Measurements from ENCODE around the gene NTNG1.

The NTNG1 gene

DNA sequence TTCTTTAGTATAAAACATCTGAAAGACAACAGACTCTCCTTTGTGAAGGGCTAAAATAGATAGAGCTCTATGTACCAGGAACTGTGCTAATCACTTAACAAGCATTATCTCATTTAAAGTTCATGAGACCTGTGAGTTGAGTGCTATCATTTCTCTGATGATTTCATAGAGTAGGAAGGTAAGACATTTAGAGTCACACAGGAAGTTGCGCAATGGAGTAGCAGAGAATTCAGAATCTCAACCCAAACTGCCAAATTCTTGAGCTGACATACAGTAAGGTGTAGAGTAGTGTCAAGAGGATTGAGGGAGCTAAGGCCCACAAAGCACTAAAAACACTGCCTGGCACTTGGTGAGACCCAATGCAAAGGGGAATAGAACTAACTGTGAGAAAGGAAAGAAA lies 384.3 kb downstream of the NTNG1 start:
- peak; percentile 27 for DNase-seq

DNA sequence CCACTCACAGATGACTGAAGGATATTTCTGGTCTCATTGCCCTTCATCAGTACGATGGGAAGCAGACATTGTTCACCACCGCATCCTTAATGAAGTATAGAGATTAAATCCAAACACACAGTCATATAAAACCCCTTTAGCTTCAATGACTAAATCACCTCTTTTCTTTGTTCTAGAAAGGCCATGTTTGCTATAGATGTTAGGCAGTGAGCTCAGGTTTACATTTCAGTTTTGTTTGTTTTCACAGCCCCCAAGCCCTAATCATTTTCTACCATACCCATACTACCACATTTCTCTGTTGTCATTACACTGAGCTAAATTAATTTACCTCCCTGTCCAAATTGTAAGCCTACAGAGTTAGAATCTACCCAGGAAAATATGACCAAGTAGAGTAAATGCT lies 385.1 kb downstream of the NTNG1 start:
- no peak for DNase-seq

DNA sequence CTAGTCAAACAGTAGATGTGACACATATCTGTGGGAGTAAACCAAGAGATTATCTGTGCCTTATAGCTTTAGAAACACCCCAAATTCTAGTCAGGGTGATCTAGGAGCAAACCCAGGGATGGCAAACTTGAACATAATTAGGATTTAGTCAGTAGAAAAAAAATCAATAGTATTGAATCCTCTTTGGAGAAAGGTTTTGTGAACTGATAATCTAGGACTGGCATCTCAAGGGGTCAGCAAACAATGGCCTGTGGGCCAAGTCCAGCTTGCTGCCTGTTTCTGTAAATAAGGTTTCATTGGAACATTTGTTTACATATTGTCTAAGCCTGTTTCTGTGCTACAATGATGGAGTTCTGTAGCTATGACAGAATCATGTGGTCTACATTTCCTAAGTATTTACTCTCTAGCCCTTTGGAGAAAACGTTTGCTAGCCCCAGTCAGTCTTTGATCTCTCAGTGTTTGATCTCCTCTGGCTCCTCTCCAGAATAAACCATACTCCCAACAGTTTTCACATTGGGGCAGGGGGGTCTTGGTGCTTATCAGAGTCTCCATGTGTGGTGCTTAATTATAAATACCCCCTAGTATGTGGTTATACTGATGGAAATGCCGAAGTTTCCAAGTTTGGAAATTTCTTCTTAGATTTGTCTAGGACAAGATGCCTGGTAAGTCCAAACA lies 385.8 kb downstream of the NTNG1 start:
- DNase-seq: no peak

DNA sequence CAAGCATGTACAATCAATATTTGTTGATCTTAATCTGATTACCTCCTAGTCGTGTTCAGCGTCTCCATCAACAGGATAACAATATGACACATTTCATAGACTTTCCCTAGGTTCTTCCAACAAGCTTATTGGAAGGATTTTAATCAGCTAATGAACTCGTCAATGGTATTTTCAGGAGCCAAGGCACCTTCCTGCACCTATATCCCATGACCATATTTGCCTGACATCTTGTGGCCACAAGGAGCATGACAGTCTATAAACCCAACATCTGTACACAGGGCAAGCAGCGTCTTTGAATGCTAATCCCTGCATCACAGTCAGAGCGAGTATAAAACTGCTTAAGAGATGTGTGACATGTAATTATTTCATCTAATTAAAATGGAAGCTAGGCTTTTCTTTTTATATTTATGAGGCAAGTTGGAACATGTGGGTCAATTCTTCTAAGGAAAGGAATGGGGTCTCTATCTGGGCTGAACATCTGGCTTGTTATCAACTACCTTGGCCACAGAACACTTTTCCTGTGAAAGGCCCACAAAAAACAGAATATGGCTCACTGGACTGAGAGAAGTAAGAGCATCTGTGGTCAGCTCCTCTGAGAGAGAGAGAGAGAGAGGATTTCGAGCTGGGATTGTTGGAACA lies 388.8 kb downstream of the NTNG1 start:
- peak; percentile 44 for DNase-seq

DNA sequence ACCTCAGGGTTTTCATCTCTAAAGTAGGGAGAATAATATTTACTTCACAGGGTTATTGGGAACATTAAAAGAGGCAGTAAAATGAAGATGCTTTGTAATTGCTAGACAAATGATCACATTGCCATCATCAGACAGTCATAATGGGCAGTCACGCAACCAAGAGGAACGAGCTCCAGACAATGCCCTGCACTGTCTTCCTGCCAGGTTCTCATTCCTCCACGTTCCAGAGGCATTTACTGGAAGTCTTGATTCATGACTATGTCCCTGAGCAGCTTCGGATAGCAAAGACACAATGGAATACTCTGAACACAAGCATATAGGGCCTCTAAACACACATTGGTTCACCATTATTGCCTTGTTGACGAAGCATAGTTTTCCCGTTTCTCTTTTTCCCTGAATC lies 389.7 kb downstream of the NTNG1 start:
- DNase-seq: no peak

DNA sequence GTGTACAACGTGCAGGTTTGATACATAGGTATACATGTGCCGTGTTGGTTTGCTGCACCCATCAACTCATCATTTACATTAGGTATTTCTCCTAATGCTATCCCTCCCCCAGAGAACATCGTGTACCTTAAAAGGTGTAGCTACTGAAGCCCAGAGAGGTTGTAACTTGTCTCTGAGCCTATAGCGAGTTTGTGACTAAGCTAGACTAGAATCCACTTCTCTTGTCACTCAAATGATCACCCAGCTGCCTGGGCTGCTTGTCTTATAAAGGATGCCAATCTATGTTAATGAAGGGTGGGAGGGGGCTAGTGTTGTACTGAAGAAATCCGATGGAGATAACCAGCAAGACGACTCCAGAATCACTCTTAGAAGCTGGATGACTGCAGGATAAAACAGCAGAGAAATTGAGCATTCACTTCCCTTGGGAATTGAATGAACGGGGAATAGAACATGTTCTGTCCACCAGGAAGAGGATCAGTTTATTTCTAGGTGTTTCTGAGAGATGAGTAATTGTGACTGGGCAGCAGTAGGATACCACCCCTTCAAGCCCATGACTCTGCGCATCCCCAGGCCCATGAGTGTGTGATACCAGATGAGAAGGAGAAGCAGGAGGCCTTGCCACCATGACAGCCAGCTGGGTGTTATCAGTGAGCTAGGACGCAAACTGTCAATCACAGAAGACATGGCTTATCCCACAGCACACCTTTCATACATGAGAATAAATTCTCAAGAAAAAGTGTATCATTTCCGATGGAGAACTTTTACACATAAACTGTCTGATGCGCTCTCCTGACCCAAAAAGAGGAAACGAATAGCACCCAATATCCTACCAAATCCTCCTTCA lies 390.4 kb downstream of the NTNG1 start:
- no peak for DNase-seq

DNA sequence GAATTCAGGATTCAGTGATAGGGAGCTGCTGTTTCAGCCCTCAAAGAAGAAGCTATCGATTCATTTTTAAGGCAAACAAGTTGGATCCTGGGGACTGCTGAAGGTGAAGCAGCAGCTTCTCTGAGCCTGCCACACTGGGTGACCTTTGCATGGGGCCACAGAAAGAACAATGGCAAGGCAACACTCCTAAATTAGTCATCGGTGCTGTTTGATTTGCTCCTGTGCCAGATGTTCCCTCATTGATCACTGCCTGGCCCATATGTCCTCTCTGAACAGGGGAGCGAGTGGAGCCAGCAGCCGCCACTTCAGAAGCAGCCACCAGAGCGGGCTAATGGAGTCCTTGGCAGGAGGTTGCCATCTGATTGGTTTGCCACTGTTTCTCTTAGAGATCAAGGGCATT lies 391.5 kb downstream of the NTNG1 start:
- DNase-seq: no peak

Measured in activated CD4-positive, alpha-beta T cell treated with anti-CD3 and anti-CD28 coated beads, Interleukin-2, Interleukin-6, amounts not matched to agents 100 ng/mL and 50 ng/mL, durations not matched to agents 16 hours and 8 hours (primary cell).